ENCODE data around the gene KLHL29.

KLHL29 gene

DNA sequence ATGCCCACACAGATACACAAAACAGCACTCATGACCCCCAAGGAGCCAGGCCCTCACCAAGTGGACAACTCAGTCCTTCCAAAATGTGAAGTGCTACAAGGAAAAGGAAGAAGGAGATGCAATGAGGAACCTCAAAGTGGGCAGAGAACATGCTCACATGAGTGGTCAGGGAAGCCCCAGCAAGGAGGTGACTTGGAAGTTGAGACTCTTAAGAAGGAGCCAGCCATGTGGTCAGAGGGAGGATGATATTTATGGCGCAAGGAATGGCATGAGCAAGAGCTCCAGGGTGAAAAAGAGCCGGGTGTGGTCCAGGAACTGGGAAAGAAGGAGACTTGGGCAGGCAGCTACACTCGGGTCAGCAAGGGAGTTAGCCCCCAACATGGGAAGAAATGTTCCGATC, 30.0 kb upstream of the KLHL29 start:
- no peak overlapping the region for H2BK120ac ChIP-seq (ENCODE audit: insufficient read depth, low read length, poor library complexity)
- no peak overlapping the region for H2AK5ac ChIP-seq (ENCODE audit: low read length)
- H3K27me3 ChIP-seq (ENCODE audit: insufficient read depth, low read length) = no peaks in the 10 kb centered on the region
- no peak overlapping the region for H3K4me2 ChIP-seq (ENCODE audit: low read length)
- H4K91ac ChIP-seq (ENCODE audit: low read depth, low read length) = no peak overlapping the region
- H3K79me2 ChIP-seq (ENCODE audit: control insufficient read depth, insufficient read depth, low read length, poor library complexity) = no peaks in the 10 kb centered on the region
- H3K36me3 ChIP-seq (ENCODE audit: control insufficient read depth in 1 of 2, insufficient read depth in 2 of 2, low read length in 2 of 2) = no peaks in the 10 kb centered on the region
- H3K18ac ChIP-seq (ENCODE audit: low read length) = no peak overlapping the region
- no peaks in the 10 kb centered on the region for H3K9me3 ChIP-seq (ENCODE audit: insufficient read depth, low read depth, low read length)
- H3K4ac ChIP-seq (ENCODE audit: low read depth, low read length) = no peak overlapping the region
- no peak overlapping the region for H3K23ac ChIP-seq (ENCODE audit: low read length)
- no peak overlapping the region for H4K8ac ChIP-seq (ENCODE audit: low read depth, low read length)
- no peak overlapping the region for H3K9ac ChIP-seq (ENCODE audit: low read length)
- H4K12ac ChIP-seq (ENCODE audit: low read depth, low read length) = no peak overlapping the region
- DNase-seq = no peak
- H2BK12ac ChIP-seq (ENCODE audit: low read length) = no peak overlapping the region
- peaks cover 11% of the 10 kb centered on the region for H3K79me1 ChIP-seq (ENCODE audit: low read length)
- H2BK5ac ChIP-seq (ENCODE audit: low read depth, low read length, poor library complexity) = no peak overlapping the region
- no peak overlapping the region for H3K14ac ChIP-seq (ENCODE audit: low read length)
- H2AFZ ChIP-seq (ENCODE audit: insufficient read depth, low read length, poor library complexity) = no peak overlapping the region
- no peak overlapping the region for H3K27ac ChIP-seq (ENCODE audit: low read depth, low read length)
- no peak overlapping the region for H3K4me3 ChIP-seq (ENCODE audit: low read depth, low read length)
- H3K4me1 ChIP-seq (ENCODE audit: control insufficient read depth in 1 of 2, insufficient read depth in 2 of 2, low read length in 2 of 2) = peaks cover 11 to 12% of the 10 kb centered on the region in 2 experiments
- WGBS (ENCODE audit: extremely low coverage, insufficient coverage, insufficient read length) = no CpG with 5 or more reads among the region's 4 CpGs

- H3K4me2 ChIP-seq (ENCODE audit: low read length) = no peak overlapping the region
These were observed 28.3 kb upstream of the KLHL29 start for GRCh38 chr2:23356711-23357110.

DNA sequence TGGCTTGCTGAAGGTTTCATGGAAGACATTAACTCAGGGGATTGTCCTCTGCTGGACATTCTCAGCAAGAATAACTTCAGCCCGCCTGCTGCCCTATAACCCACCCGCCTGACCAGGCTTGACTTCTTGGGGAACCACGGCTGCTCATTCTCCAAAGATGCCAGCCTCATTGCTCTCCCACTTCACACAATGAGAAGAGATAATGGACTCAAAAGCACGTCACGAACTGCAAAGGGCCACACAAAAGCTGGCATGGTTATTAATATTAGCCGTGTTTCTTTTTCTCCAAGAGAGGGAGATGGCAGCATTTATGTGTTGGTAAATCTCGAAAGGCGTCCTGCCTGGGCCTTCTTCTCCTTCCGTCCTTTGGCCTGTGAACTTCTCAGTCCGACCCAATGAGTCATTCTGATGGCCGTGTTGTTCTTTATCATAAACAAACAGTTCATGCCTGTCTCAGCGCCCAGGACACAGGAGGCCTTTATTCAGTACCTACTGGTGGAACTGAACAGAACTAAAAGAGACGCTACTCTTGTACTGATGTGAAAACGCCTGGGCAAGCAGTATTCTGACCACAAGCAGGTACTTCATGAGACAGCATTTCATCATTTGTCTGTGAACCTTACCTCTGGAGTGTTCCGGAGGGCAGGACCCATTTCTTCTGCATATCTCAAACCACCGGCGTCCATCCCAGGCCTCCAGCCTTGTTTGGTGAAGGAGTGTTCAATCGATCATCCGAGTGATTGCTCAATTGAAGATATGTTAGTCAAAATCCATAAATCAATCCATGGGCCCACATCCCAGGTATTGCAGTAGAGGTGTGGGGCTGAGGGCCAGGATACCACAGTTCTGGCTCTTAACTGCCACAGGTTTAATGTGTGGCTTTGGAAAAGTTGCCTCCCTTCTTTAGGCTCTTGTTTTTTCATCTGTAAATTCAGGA, 25.1 kb upstream of the KLHL29 start:
- Histone ChIP-seq H3K36me3 (ENCODE audit: control insufficient read depth in 1 of 2, insufficient read depth in 2 of 2, low read length in 2 of 2) (no peaks in the 10 kb centered on the region), H2BK5ac (ENCODE audit: low read depth, low read length, poor library complexity) (no peak overlapping the region), H3K27me3 (ENCODE audit: insufficient read depth, low read length) (no peaks in the 10 kb centered on the region), H3K4me3 (ENCODE audit: low read depth, low read length) (no peak overlapping the region), H3K27ac (ENCODE audit: low read depth, low read length) (no peak overlapping the region), H3K4ac (ENCODE audit: low read depth, low read length) (no peak overlapping the region), H4K8ac (ENCODE audit: low read depth, low read length) (no peak overlapping the region), H3K79me2 (ENCODE audit: control insufficient read depth, insufficient read depth, low read length, poor library complexity) (no peaks in the 10 kb centered on the region), H4K12ac (ENCODE audit: low read depth, low read length) (no peak overlapping the region), H3K4me1 (ENCODE audit: control insufficient read depth in 1 of 2, insufficient read depth in 2 of 2, low read length in 2 of 2) (peaks cover 5 to 8% of the 10 kb centered on the region in 2 experiments), H2AFZ (ENCODE audit: insufficient read depth, low read length, poor library complexity) (no peak overlapping the region), H4K91ac (ENCODE audit: low read depth, low read length) (no peak overlapping the region), H3K18ac (ENCODE audit: low read length) (no peak overlapping the region), H3K79me1 (ENCODE audit: low read length) (peaks cover 3% of the 10 kb centered on the region), H2BK120ac (ENCODE audit: insufficient read depth, low read length, poor library complexity) (no peak overlapping the region), H2AK5ac (ENCODE audit: low read length) (no peak overlapping the region), H3K14ac (ENCODE audit: low read length) (no peak overlapping the region), H3K9me3 (ENCODE audit: insufficient read depth, low read depth, low read length) (no peaks in the 10 kb centered on the region), H3K23ac (ENCODE audit: low read length) (no peak overlapping the region), H3K9ac (ENCODE audit: low read length) (no peak overlapping the region), H3K4me2 (ENCODE audit: low read length) (no peak overlapping the region), H2BK12ac (ENCODE audit: low read length) (peak overlapping the region; percentile 8)
- no CpG with 5 or more reads among the region's 19 CpGs for WGBS (ENCODE audit: extremely low coverage, insufficient coverage, insufficient read length)
- DNase-seq = no peak

More at GRCh38 chr2:23356711-23357110, 28.3 kb upstream of the KLHL29 start:
- Histone ChIP-seq H3K4ac (ENCODE audit: low read depth, low read length) (no peak overlapping the region), H3K27ac (ENCODE audit: low read depth, low read length) (no peak overlapping the region), H4K12ac (ENCODE audit: low read depth, low read length) (no peak overlapping the region), H2AK5ac (ENCODE audit: low read length) (no peak overlapping the region), H3K4me1 (ENCODE audit: control insufficient read depth in 1 of 2, insufficient read depth in 2 of 2, low read length in 2 of 2) (peaks cover 0 to 5% of the 10 kb centered on the region in 2 experiments), H3K23ac (ENCODE audit: low read length) (no peak overlapping the region), H3K36me3 (ENCODE audit: control insufficient read depth in 1 of 2, insufficient read depth in 2 of 2, low read length in 2 of 2) (no peaks in the 10 kb centered on the region), H2BK120ac (ENCODE audit: insufficient read depth, low read length, poor library complexity) (no peak overlapping the region), H3K18ac (ENCODE audit: low read length) (no peak overlapping the region), H2BK5ac (ENCODE audit: low read depth, low read length, poor library complexity) (no peak overlapping the region), H4K8ac (ENCODE audit: low read depth, low read length) (no peak overlapping the region), H3K4me3 (ENCODE audit: low read depth, low read length) (no peak overlapping the region), H3K9ac (ENCODE audit: low read length) (no peak overlapping the region), H3K79me2 (ENCODE audit: control insufficient read depth, insufficient read depth, low read length, poor library complexity) (no peaks in the 10 kb centered on the region), H3K9me3 (ENCODE audit: insufficient read depth, low read depth, low read length) (no peaks in the 10 kb centered on the region), H2BK12ac (ENCODE audit: low read length) (no peak overlapping the region), H4K91ac (ENCODE audit: low read depth, low read length) (no peak overlapping the region), H3K14ac (ENCODE audit: low read length) (no peak overlapping the region), H3K27me3 (ENCODE audit: insufficient read depth, low read length) (no peaks in the 10 kb centered on the region), H3K79me1 (ENCODE audit: low read length) (peaks cover 5% of the 10 kb centered on the region), H2AFZ (ENCODE audit: insufficient read depth, low read length, poor library complexity) (no peak overlapping the region)
- no CpG with 5 or more reads among the region's 9 CpGs for WGBS (ENCODE audit: extremely low coverage, insufficient coverage, insufficient read length)
- DNase-seq = no peak

GRCh38 chr2:23360571-23361125, 24.3 kb upstream of the KLHL29 start:
- no peak overlapping the region for H3K27ac ChIP-seq (ENCODE audit: low read depth, low read length)
- H4K91ac ChIP-seq (ENCODE audit: low read depth, low read length) = no peak overlapping the region
- no peak overlapping the region for H3K4ac ChIP-seq (ENCODE audit: low read depth, low read length)
- H3K36me3 ChIP-seq (ENCODE audit: control insufficient read depth in 1 of 2, insufficient read depth in 2 of 2, low read length in 2 of 2) = no peaks in the 10 kb centered on the region
- H3K9me3 ChIP-seq (ENCODE audit: insufficient read depth, low read depth, low read length) = no peaks in the 10 kb centered on the region
- H2BK5ac ChIP-seq (ENCODE audit: low read depth, low read length, poor library complexity) = no peak overlapping the region
- H3K18ac ChIP-seq (ENCODE audit: low read length) = no peak overlapping the region
- H3K27me3 ChIP-seq (ENCODE audit: insufficient read depth, low read length) = no peaks in the 10 kb centered on the region
- H2BK12ac ChIP-seq (ENCODE audit: low read length) = no peak overlapping the region
- H3K79me2 ChIP-seq (ENCODE audit: control insufficient read depth, insufficient read depth, low read length, poor library complexity) = no peaks in the 10 kb centered on the region
- H3K4me2 ChIP-seq (ENCODE audit: low read length) = no peak overlapping the region
- H3K4me1 ChIP-seq (ENCODE audit: control insufficient read depth in 1 of 2, insufficient read depth in 2 of 2, low read length in 2 of 2) = peaks cover 5 to 8% of the 10 kb centered on the region in 2 experiments
- no peak overlapping the region for H3K4me3 ChIP-seq (ENCODE audit: low read depth, low read length)
- H4K8ac ChIP-seq (ENCODE audit: low read depth, low read length) = no peak overlapping the region
- no peak overlapping the region for H2AFZ ChIP-seq (ENCODE audit: insufficient read depth, low read length, poor library complexity)
- no peak overlapping the region for H3K23ac ChIP-seq (ENCODE audit: low read length)
- H3K79me1 ChIP-seq (ENCODE audit: low read length) = peaks cover 3% of the 10 kb centered on the region
- H3K14ac ChIP-seq (ENCODE audit: low read length) = no peak overlapping the region
- H3K9ac ChIP-seq (ENCODE audit: low read length) = no peak overlapping the region
- no peak overlapping the region for H2BK120ac ChIP-seq (ENCODE audit: insufficient read depth, low read length, poor library complexity)
- H2AK5ac ChIP-seq (ENCODE audit: low read length) = no peak overlapping the region
- H4K12ac ChIP-seq (ENCODE audit: low read depth, low read length) = no peak overlapping the region
- DNase-seq = peak in 1 of 2 donors; percentile 35
- no CpG with 5 or more reads among the region's 13 CpGs for WGBS (ENCODE audit: extremely low coverage, insufficient coverage, insufficient read length)
